ENCODE results near the gene ALKBH2.
"Not testable (repeated sequence)": the region's sequence is repeated elsewhere in the genome, so short reads cannot be mapped to it uniquely, and the experiment has no call there.

DNA sequence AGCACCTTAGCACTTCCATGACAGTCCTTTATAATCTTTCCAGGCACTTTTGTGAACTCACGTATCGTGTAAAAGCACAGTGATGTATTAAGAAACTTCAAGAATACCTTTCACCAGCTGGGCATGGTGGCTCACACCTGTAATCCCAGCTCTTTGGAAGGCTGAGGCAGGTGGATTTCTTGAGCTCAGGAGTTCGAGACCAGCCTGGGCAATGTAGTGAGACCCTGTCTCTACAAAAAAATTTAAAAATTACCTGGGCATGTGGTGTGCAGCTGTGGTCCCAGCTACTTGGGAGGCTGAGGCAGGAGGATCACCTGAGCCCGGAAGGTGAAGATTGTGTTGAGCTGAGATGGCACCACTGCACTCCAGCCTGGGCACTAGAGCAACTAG, 39.2 kb downstream of the ALKBH2 start:
- TF ChIP-seq, protein P1, sequence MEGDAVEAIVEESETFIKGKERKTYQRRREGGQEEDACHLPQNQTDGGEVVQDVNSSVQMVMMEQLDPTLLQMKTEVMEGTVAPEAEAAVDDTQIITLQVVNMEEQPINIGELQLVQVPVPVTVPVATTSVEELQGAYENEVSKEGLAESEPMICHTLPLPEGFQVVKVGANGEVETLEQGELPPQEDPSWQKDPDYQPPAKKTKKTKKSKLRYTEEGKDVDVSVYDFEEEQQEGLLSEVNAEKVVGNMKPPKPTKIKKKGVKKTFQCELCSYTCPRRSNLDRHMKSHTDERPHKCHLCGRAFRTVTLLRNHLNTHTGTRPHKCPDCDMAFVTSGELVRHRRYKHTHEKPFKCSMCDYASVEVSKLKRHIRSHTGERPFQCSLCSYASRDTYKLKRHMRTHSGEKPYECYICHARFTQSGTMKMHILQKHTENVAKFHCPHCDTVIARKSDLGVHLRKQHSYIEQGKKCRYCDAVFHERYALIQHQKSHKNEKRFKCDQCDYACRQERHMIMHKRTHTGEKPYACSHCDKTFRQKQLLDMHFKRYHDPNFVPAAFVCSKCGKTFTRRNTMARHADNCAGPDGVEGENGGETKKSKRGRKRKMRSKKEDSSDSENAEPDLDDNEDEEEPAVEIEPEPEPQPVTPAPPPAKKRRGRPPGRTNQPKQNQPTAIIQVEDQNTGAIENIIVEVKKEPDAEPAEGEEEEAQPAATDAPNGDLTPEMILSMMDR (conservative IDR thresholded peaks at IDR 0.05; ENCODE audit: low read depth in 2 of 2) = not testable (repeated sequence)
- TF ChIP-seq EZH2phosphoT487 (IDR thresholded peaks at IDR 0.05; ENCODE audit: unreplicated experiment); EZH2 (IDR thresholded peaks at IDR 0.05; ENCODE audit: low read depth, unreplicated experiment); POLR2AphosphoS5 (IDR thresholded peaks at IDR 0.05; ENCODE audit: low read depth); STAT1 (IDR thresholded peaks at IDR 0.05; ENCODE audit: unreplicated experiment); JUNB (IDR thresholded peaks at IDR 0.05; ENCODE audit: unreplicated experiment): not testable (repeated sequence)
- TF ChIP-seq, protein P2, sequence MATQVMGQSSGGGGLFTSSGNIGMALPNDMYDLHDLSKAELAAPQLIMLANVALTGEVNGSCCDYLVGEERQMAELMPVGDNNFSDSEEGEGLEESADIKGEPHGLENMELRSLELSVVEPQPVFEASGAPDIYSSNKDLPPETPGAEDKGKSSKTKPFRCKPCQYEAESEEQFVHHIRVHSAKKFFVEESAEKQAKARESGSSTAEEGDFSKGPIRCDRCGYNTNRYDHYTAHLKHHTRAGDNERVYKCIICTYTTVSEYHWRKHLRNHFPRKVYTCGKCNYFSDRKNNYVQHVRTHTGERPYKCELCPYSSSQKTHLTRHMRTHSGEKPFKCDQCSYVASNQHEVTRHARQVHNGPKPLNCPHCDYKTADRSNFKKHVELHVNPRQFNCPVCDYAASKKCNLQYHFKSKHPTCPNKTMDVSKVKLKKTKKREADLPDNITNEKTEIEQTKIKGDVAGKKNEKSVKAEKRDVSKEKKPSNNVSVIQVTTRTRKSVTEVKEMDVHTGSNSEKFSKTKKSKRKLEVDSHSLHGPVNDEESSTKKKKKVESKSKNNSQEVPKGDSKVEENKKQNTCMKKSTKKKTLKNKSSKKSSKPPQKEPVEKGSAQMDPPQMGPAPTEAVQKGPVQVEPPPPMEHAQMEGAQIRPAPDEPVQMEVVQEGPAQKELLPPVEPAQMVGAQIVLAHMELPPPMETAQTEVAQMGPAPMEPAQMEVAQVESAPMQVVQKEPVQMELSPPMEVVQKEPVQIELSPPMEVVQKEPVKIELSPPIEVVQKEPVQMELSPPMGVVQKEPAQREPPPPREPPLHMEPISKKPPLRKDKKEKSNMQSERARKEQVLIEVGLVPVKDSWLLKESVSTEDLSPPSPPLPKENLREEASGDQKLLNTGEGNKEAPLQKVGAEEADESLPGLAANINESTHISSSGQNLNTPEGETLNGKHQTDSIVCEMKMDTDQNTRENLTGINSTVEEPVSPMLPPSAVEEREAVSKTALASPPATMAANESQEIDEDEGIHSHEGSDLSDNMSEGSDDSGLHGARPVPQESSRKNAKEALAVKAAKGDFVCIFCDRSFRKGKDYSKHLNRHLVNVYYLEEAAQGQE (IDR thresholded peaks at IDR 0.05; ENCODE audit: unreplicated experiment) = not testable (repeated sequence)
